Thymus (tissue), 11 donors: Measurements from ENCODE around the gene CNTN4. TPM values are rescaled to one million over a fixed set of nuclear protein-coding genes. Genes with fewer than 3 reads are reported as not detected.

ENCODE experiments used
- DNase-seq, 9 donors: peaks; one replicate each; pipeline ENCODE4 v3.0.0-alpha.2; 2013; ENCODE audit warnings: low spot score in 9 of 9, low read depth in 6 of 9, missing footprints in 1 of 9
- H3K27ac ChIP-seq, 2 donors: one replicate each; pipeline ENCODE4 v1.5.1; 2013; ENCODE audit warnings: control low read depth in 1 of 2, low read depth in 1 of 2, low read length in 1 of 2, mild to moderate bottlenecking in 1 of 2, moderate library complexity in 1 of 2
- H3K27me3 ChIP-seq, 2 donors: one replicate each; pipeline ENCODE4 v1.5.1; 2013; ENCODE audit warnings: low read length in 1 of 2; ENCODE audit not compliant: control insufficient read depth in 2 of 2, insufficient read depth in 1 of 2
- H3K36me3 ChIP-seq, 2 donors: one replicate each; pipeline ENCODE4 v1.5.1; 2013; ENCODE audit warnings: low read length in 1 of 2, mild to moderate bottlenecking in 1 of 2, moderate library complexity in 1 of 2; ENCODE audit not compliant: control insufficient read depth in 2 of 2, insufficient read depth in 2 of 2
- H3K4me1 ChIP-seq, 2 donors: one replicate each; pipeline ENCODE4 v1.5.1; 2013; ENCODE audit warnings: low read length in 2 of 2; ENCODE audit not compliant: control insufficient read depth in 2 of 2, insufficient read depth in 2 of 2
- H3K4me3 ChIP-seq, 2 donors: one replicate each; pipeline ENCODE4 v1.5.1; 2013; ENCODE audit warnings: low read length in 2 of 2, control low read depth in 1 of 2, mild to moderate bottlenecking in 1 of 2
- H3K9me3 ChIP-seq, 2 donors: one replicate each; pipeline ENCODE4 v1.5.1; 2013; ENCODE audit warnings: low read length in 1 of 2, mild to moderate bottlenecking in 1 of 2; ENCODE audit not compliant: control insufficient read depth in 2 of 2, insufficient read depth in 1 of 2
- WGBS: extraction: QIAGEN DNeasy Blood & Tissue Kit; methylation state at CpG from one replicate; pipeline ENCODE4 v1.1.7; 2013; 5-methylcytosine and 5-hydroxymethylcytosine counted together
- polyA plus RNA-seq: library from polyadenylated mRNA; stranded (reverse); fragments of 200-250 nt; gene quantifications from one replicate; pipeline ENCODE4 v1.2.3, GENCODE V29; 2013
- total RNA-seq: library from RNA; stranded (reverse); fragments of 120-200 nt; gene quantifications from one replicate; pipeline ENCODE4 v1.2.4, GENCODE V29; 2013
- donor health status: healthy.

Gene CNTN4
- total and polyA plus RNA-seq, 2 donors, result 9.4 to 9.9 TPM

DNA sequence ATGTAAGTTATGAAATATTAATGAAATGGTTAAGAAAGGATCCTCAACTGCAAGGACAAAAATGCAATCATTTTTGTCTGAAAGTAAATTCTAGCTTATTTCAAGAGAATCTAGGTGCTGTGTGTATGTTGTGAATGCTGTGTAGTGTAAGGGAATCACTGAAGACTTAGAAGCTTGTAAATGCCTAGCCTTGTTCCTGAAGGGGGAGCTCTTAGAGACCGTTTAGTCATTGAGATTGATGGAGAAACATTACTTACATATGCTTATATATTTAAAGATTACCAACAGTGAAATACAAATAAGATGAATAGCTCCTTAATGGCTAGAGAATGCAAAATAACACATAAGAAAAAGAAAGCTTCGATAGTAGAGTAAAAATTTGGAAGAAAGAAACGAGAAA lies 67.9 kb downstream of the CNTN4 start:
- H3K4me1 ChIP-seq, result no peaks in the 10 kb centered on the region
- no peak overlapping the region for H3K27ac ChIP-seq
- no peak overlapping the region for H3K4me3 ChIP-seq
- 59% methylated on average over 3 of the region's 3 CpGs for WGBS
- no peaks in the 10 kb centered on the region for H3K36me3 ChIP-seq
- no peaks in the 10 kb centered on the region for H3K9me3 ChIP-seq
- DNase-seq, result no peak
- H3K27me3 ChIP-seq, result no peaks in the 10 kb centered on the region

DNA sequence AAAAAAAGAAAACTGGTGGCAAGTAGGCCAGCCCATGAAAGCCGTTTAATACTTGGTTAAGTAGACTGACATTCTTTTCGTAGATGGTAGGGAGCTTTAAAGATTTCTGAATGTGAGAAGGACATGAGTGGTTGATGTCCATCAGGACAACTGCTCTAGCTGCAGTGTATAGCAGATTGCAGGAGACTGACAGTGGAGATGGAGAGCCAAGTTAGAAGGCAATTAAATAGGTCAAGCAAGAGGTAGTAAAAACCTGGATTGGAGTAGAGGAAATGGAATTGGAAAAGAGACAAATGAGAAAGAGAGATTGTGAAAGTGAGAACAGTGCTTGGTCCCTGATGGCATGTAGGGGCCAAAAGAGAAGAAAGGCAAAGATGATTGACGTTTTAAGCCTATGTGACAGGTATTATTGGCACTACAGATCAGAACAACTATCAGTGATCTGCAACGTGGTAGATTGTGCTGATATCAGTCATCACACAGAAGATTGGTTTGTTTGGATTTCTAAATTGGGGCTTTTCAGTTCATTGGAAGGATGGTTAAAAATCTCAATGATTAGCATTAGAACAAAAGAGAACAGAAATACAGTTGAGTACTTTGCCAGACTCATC lies 74.0 kb downstream of the CNTN4 start:
- 89% methylated on average over 4 of the region's 4 CpGs for WGBS
- H3K36me3 ChIP-seq, result no peaks in the 10 kb centered on the region

DNA sequence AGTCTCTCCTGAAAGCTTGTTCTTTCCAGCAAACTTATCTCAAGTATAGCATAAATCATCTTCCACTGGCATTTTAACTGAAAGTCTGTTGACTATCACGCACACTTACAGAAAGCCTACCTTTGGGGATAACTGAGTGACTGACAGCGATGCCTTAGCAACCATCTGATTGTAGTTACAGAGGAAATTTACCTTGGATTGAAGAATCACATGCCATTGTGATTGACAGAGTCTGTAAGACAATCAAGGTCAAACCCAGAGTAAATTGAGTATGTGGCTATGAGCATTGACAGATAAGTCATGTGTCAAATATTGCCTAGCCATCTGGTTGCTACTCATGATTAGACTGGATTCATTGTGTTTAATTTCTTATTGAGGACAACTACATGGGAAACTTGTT lies 82.0 kb downstream of the CNTN4 start:
- no peak for DNase-seq
- no peaks in the 10 kb centered on the region for H3K27me3 ChIP-seq
- WGBS, result 93% methylated on average over 2 of the region's 2 CpGs
- H3K27ac ChIP-seq, result no peak overlapping the region
- H3K9me3 ChIP-seq, result peaks cover 0 to 4% of the 10 kb centered on the region in 2 donors
- H3K4me3 ChIP-seq, result no peak overlapping the region
- no peaks in the 10 kb centered on the region for H3K36me3 ChIP-seq
- no peaks in the 10 kb centered on the region for H3K4me1 ChIP-seq

More for the DNA sequence above, 74.0 kb downstream of the CNTN4 start:
- H3K4me3 ChIP-seq, result no peak overlapping the region
- H3K4me1 ChIP-seq, result no peaks in the 10 kb centered on the region
- no peak for DNase-seq
- no peaks in the 10 kb centered on the region for H3K27me3 ChIP-seq
- H3K27ac ChIP-seq, result no peak overlapping the region
- H3K9me3 ChIP-seq, result no peaks in the 10 kb centered on the region

DNA sequence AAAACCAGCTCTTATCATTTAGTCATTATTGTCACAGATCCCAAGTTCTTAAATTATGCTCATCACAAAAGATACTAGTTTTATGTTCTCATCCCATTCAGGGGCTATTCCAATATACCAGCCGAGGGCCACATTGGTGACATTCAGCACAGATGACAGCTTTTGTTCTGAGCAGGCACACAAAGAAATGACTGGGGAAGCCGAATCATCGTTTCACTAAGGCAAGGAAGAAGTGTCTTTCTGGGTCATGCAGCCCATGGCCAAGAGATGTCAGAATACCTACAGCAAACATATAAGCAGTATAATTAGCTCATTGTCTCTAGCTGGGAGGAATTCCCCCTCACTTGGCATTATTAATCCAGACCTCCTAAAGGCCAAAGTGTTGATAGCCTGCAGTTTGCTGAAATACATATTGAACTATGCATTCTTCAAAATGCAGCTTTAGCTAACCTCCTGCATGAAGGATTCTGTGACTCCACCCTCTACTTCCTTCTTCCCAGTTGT lies 100.2 kb downstream of the CNTN4 start:
- Histone ChIP-seq H3K9me3 (peaks cover 0 to 3% of the 10 kb centered on the region in 2 donors), H3K27ac (no peak overlapping the region), H3K4me3 (no peak overlapping the region), H3K27me3 (no peaks in the 10 kb centered on the region), H3K4me1 (no peaks in the 10 kb centered on the region), H3K36me3 (no peaks in the 10 kb centered on the region)
- no peak for DNase-seq
- 90% methylated on average over 3 of the region's 3 CpGs for WGBS

DNA sequence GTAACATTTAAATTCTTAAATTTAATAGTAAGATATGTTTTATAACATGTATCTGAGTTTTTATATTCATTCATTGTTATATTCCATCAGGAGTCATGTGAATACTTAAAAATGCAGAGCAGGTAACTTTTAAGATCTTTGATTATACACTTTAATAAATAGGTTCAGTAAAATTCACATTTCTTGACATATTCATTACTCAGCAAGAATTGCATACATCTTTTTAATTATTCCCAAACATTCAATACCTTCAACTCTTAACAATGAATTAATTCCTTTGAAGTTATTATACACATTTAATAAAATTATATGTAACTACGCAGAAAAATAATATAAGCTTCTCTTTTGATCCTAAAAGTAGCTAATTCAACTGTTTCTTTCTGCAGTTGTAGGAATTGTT lies 105.4 kb downstream of the CNTN4 start:
- Histone ChIP-seq H3K4me3 (no peak overlapping the region), H3K4me1 (no peaks in the 10 kb centered on the region), H3K27ac (no peak overlapping the region), H3K36me3 (no peaks in the 10 kb centered on the region), H3K9me3 (no peaks in the 10 kb centered on the region), H3K27me3 (no peaks in the 10 kb centered on the region)
- no peak for DNase-seq
- WGBS, result 96% methylated on average over 1 of the region's 1 CpG

DNA sequence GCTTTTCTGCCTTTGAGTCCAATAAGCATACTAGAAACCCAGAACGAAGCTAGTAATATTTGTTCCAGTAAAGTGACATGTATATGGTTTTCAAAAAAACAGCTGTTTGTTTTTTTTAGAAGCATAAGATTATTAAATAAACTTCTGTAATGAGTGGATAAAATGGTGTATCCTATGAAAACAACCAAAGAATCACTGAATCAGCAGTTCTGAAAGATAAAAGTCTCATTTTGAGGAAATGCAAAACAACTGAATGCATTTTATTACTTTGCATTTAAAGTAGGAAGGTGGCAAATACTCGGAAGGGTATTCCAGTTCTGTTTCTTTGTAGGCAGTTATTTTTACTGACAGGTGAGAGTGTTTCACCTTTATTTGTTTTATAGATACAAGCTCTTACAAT lies 107.0 kb downstream of the CNTN4 start:
- H3K27ac ChIP-seq, result no peak overlapping the region
- H3K4me3 ChIP-seq, result no peak overlapping the region
- no peaks in the 10 kb centered on the region for H3K9me3 ChIP-seq
- no peak for DNase-seq
- whole genome bisulfite sequencing, result 90% methylated on average over 2 of the region's 2 CpGs
- no peaks in the 10 kb centered on the region for H3K4me1 ChIP-seq
- no peaks in the 10 kb centered on the region for H3K27me3 ChIP-seq
- H3K36me3 ChIP-seq, result no peaks in the 10 kb centered on the region

DNA sequence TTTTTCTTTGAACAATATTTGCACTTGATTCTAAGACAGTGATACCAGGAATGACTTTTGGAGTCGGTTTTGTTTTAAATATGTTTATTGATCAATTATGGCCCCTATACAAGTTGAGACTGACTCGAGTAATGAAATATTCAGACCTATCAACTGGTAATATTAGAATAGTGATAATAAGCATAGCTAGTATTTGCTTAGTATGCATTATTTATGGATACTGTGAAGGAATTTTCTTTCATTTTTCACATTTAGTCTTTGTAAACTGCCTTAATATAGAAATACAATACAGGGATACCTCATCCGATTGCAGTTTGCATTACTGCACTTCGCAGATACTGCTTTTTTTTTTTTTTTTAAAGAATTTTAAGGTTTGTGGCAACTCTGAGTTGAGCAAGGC lies 107.9 kb downstream of the CNTN4 start:
- no peak overlapping the region for H3K27ac ChIP-seq
- H3K4me1 ChIP-seq, result no peaks in the 10 kb centered on the region
- no peaks in the 10 kb centered on the region for H3K9me3 ChIP-seq
- H3K36me3 ChIP-seq, result no peaks in the 10 kb centered on the region
- WGBS, result 93% methylated on average over 4 of the region's 4 CpGs
- H3K27me3 ChIP-seq, result no peaks in the 10 kb centered on the region
- no peak overlapping the region for H3K4me3 ChIP-seq
- DNase-seq, result no peak

DNA sequence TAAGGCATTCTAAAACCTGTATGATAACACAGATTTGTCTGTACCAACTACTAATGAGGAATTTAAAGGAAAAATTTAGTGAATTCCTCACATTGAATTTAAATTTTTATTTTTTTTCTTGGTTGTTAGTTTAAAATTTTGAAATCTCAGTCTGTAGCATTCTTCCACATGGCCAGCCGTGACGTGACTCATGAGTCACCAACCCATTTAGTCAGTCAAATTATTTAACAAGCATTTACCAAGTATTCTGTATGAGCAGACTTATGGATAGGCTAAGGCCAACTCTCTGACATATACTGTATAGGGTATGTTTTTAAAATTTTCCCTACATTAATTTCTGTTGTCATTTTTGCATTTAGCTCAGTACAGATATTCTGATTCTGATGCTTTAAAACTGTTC lies 112.9 kb downstream of the CNTN4 start:
- Histone ChIP-seq H3K36me3 (no peaks in the 10 kb centered on the region), H3K27me3 (no peaks in the 10 kb centered on the region), H3K27ac (no peak overlapping the region), H3K4me3 (no peak overlapping the region), H3K9me3 (no peaks in the 10 kb centered on the region), H3K4me1 (no peaks in the 10 kb centered on the region)
- WGBS, result 96% methylated on average over 2 of the region's 2 CpGs
- DNase-seq, result no peak

DNA sequence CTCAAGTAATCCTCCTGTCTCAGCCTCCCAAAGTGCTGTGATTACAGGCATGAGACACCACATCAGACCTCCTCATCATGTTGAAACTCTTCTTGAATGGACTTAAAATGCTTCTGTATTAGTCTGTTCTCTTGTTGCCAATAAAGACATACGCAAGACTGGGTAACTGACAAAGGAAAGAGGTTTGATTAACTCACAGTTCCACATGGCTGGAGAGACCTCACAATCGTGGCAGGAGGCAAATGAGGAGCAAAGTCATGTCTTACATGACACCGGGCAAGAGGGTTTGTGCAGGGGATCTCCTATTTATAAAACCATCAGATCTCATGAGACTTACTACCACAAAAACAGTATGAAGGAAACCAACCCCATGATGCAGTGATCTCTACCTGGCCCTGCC lies 113.5 kb downstream of the CNTN4 start:
- H3K36me3 ChIP-seq, result no peaks in the 10 kb centered on the region
- H3K27ac ChIP-seq, result no peak overlapping the region
- no peak for DNase-seq
- H3K4me3 ChIP-seq, result no peak overlapping the region
- 79% methylated on average over 3 of the region's 3 CpGs for WGBS
- no peaks in the 10 kb centered on the region for H3K4me1 ChIP-seq
- H3K9me3 ChIP-seq, result no peaks in the 10 kb centered on the region
- no peaks in the 10 kb centered on the region for H3K27me3 ChIP-seq
